ENCODE measurements around the gene PORCN.

PORCN gene

GRCh38 chrX:48477960-48478755, 30.6 kb upstream of the PORCN start:
- no peak for DNase-seq

- no peak for DNase-seq
Measured at GRCh38 chrX:48478806-48479205, 30.0 kb upstream of the PORCN start.

GRCh38 chrX:48480142-48480541, 28.6 kb upstream of the PORCN start:
- DNase-seq, result no peak

- no peak for DNase-seq
Measured at GRCh38 chrX:48480583-48480982, 28.2 kb upstream of the PORCN start.

GRCh38 chrX:48482526-48482925, 26.3 kb upstream of the PORCN start:
- no peak for DNase-seq

GRCh38 chrX:48487362-48487798, 21.4 kb upstream of the PORCN start:
- no peak for DNase-seq

- DNase-seq, result no peak
Measured at GRCh38 chrX:48488034-48488433, 20.8 kb upstream of the PORCN start.

- DNase-seq, result no peak
Measured at GRCh38 chrX:48489296-48489695, 19.5 kb upstream of the PORCN start.

GRCh38 chrX:48489892-48490291, 18.9 kb upstream of the PORCN start:
- DNase-seq, result no peak

- DNase-seq, result no peak
Measured at GRCh38 chrX:48490661-48491060, 18.1 kb upstream of the PORCN start.

GRCh38 chrX:48491809-48492208, 17.0 kb upstream of the PORCN start:
- no peak for DNase-seq

- no peak for DNase-seq
Measured at GRCh38 chrX:48492293-48492910, 16.4 kb upstream of the PORCN start.

GRCh38 chrX:48493890-48494364, 14.9 kb upstream of the PORCN start:
- no peak for DNase-seq

- no peak for DNase-seq
Measured at GRCh38 chrX:48496660-48497059, 12.1 kb upstream of the PORCN start.

GRCh38 chrX:48497871-48498270, 10.9 kb upstream of the PORCN start:
- no peak for DNase-seq

- DNase-seq, result no peak
Measured at GRCh38 chrX:48498374-48498809, 10.4 kb upstream of the PORCN start.

- DNase-seq, result no peak
Measured at GRCh38 chrX:48504261-48504660, 4.5 kb upstream of the PORCN start.

- no peak for DNase-seq
Measured at GRCh38 chrX:48505481-48505880, 3.3 kb upstream of the PORCN start.

GRCh38 chrX:48507246-48507645, 1.5 kb upstream of the PORCN start:
- no peak for DNase-seq

GRCh38 chrX:48509245-48509590, 426 bp downstream of the PORCN start:
- no peak for DNase-seq

- DNase-seq, result no peak
Measured at GRCh38 chrX:48509619-48510018, 827 bp downstream of the PORCN start.

GRCh38 chrX:48511560-48511959, 2.8 kb downstream of the PORCN start:
- no peak for DNase-seq

GRCh38 chrX:48512371-48512935, 3.7 kb downstream of the PORCN start:
- DNase-seq, result no peak

GRCh38 chrX:48513670-48514069, 4.9 kb downstream of the PORCN start:
- no peak for DNase-seq

All from activated effector memory CD4-positive, alpha-beta T cell treated with Interleukin-2 at 50 U/mL for 16 hours (primary cell).